SK-N-MC (cell line): ENCODE measurements around the gene AUTS2.
A peak's percentile ranks its signal among the peaks of the same experiment; 100 is the strongest.

Experiments
- DNase-seq: peaks from one replicate; pipeline ENCODE4 v3.0.0-alpha.2; 2011; ENCODE audit warnings: low read depth, low spot score
- H3K27ac ChIP-seq: fragments of 200-600 bp; sonication (generic); 2 replicates; pipeline ENCODE4 v1.5.1; 2016; ENCODE audit warnings: mixed run types
- H3K36me3 ChIP-seq: fragments of 200-600 bp; sonication (generic); 2 replicates; pipeline ENCODE4 v1.6.1; 2017; ENCODE audit warnings: antibody characterized with exemption, low read length, mixed read lengths; ENCODE audit not compliant: insufficient read depth
- H3K4me3 ChIP-seq: fragments of 200-600 bp; sonication (generic); 2 replicates; pipeline ENCODE4 v1.5.1; 2016
- H3K9ac ChIP-seq: fragments of 200-600 bp; sonication (generic); 2 replicates; pipeline ENCODE4 v1.8.0; 2017; ENCODE audit warnings: mixed run types, mixed read lengths; ENCODE audit not compliant: insufficient read length
- H3K9me3 ChIP-seq: fragments of 200-600 bp; sonication (generic); 2 replicates; pipeline ENCODE4 v1.6.1; 2017; ENCODE audit warnings: low read depth, mild to moderate bottlenecking, antibody characterized with exemption, low read length, moderate library complexity, mixed read lengths
- EZH2 ChIP-seq: fragments of 200-600 bp; sonication (generic); IDR thresholded peaks from one replicate; pipeline ENCODE4 v1.6.1; 2017; ENCODE audit warnings: antibody characterized with exemption
- FOXP2 ChIP-seq: optimal IDR thresholded peaks from 2 replicates; pipeline ENCODE3; 2011; ENCODE audit warnings: mild to moderate bottlenecking, moderate library complexity; ENCODE audit not compliant: insufficient read depth; ENCODE audit errors: extremely low read length, control extremely low read depth
- POLR2AphosphoS5 ChIP-seq: IDR thresholded peaks from 2 replicates; pipeline ENCODE4 v1.6.1; 2012; ENCODE audit warnings: mild to moderate bottlenecking, low read depth, low read length, borderline replicate concordance

The AUTS2 gene

DNA sequence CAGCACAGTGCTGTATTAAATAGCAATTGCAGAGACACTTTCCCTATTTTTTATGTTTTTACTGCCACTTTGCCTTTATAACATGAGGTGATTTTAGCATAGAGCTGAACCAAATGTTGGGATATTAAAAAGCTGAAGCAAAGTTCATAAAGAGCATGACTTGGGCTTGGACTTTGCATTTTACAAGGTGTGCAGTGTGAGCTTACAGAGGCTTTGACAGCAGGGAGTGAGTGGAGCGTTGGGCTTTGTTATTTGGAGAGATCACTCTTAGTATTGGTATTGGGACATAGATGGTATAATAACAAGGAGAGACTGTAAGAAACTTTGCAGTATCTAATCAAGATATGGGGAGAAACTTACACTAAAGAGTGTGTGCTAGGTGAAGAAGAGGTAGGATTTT lies 449.1 kb downstream of the AUTS2 start:
- H3K9me3 ChIP-seq: no peaks in the 10 kb centered on the region
- no peak overlapping the region for H3K4me3 ChIP-seq
- no peaks in the 10 kb centered on the region for H3K36me3 ChIP-seq
- H3K27ac ChIP-seq: no peak overlapping the region
- H3K9ac ChIP-seq: no peak overlapping the region
- TF ChIP-seq FOXP2: no peak
- TF ChIP-seq POLR2AphosphoS5: no peak
- TF ChIP-seq EZH2: no peak
- no peak for DNase-seq

DNA sequence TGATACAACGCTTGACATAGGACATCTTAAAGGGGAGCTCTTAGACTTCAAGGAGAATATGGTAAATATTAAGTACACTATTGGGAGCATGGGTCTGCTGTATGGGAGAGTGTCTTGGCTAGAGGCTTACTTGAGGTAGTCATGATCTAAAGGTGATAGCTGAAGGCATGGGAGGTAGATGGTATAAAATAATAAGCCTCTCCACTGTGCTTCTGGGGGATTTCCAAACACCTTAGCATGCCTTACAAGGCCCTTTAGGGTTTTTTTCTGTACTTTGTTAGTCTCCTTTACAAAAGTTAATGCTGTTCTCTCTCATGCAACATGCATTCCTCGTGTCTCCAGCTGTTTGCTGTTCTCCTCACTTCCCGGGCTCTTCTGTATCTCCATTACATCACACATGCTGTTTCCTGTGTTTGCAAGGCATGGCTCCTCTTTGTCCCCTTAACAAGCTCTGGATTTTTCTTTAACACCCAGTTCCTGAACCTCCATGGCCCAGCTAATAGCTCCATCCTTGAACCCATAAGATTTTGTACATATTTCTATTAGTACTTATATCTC lies 449.7 kb downstream of the AUTS2 start:
- no peak for DNase-seq
- Histone ChIP-seq H3K36me3 (no peaks in the 10 kb centered on the region), H3K4me3 (no peak overlapping the region), H3K9me3 (no peaks in the 10 kb centered on the region), H3K27ac (no peak overlapping the region), H3K9ac (no peak overlapping the region)
- TF ChIP-seq FOXP2: no peak
- TF ChIP-seq EZH2: no peak
- TF ChIP-seq POLR2AphosphoS5: no peak

DNA sequence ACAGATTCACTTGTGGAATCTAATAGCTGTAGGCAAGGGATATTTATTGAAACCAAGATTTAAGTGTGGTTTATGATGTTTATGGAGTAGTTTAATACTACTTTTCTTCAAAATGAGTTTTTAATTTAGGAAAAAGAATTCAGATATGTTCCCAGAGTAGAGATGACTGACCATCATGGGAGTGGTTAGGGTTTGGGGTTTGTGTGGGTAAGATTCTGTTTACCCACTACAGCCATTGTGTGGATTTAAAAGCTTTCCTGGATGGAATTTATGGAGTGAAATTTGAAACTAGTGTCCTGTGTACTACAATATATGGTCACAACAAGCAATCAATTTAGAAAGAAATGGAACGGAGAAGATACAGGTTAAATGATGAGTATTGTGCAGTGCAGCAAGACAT lies 453.5 kb downstream of the AUTS2 start:
- H3K36me3 ChIP-seq: no peaks in the 10 kb centered on the region
- no peak overlapping the region for H3K4me3 ChIP-seq
- H3K27ac ChIP-seq: no peak overlapping the region
- H3K9ac ChIP-seq: no peak overlapping the region
- TF ChIP-seq EZH2 (no peak), FOXP2 (no peak), POLR2AphosphoS5 (no peak)
- no peak for DNase-seq
- H3K9me3 ChIP-seq: no peaks in the 10 kb centered on the region

DNA sequence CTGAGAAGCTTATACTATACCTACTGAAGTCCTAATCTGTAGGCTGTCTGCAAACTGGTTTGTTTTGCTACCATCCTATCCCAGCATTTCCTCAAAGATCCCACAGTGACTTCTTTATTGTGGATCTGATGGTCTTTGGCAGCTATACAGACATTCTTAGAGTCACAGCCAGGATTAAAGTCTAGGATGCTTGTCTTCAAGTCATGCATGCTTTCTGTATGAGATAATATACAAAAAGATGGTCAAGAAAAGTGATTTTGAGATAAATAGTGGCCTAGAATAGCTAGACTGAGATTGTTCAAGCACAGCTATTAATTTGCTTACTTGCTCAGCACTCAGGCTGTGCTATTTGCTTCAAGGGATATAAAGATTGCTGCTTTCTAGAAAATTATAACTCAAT lies 454.4 kb downstream of the AUTS2 start:
- TF ChIP-seq EZH2 (no peak), POLR2AphosphoS5 (no peak), FOXP2 (no peak)
- H3K36me3 ChIP-seq: no peaks in the 10 kb centered on the region
- DNase-seq: no peak
- no peak overlapping the region for H3K4me3 ChIP-seq
- no peaks in the 10 kb centered on the region for H3K9me3 ChIP-seq
- no peak overlapping the region for H3K9ac ChIP-seq
- H3K27ac ChIP-seq: no peak overlapping the region

DNA sequence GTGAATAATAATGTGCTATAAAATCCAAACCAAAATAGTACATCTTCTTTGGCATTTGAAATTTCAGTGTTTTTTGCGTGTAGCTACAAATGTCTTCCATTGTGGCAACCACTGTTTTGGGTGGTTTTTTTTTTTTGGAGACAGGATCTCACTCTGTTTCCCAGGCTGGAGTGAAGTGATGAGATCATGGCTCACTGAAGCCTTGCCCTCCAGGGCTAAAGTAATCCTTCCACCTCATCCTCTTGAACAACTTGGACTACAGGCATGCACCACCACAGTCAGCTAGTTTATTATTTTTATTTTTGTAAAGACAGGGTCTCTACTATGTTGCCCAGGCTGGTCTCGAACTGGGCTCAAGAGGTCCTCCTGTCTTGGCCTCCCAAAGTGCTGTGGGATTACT lies 455.1 kb downstream of the AUTS2 start:
- TF ChIP-seq EZH2: no peak
- DNase-seq: no peak
- Histone ChIP-seq H3K4me3 (no peak overlapping the region), H3K9ac (no peak overlapping the region), H3K27ac (no peak overlapping the region), H3K36me3 (no peaks in the 10 kb centered on the region), H3K9me3 (no peaks in the 10 kb centered on the region)

DNA sequence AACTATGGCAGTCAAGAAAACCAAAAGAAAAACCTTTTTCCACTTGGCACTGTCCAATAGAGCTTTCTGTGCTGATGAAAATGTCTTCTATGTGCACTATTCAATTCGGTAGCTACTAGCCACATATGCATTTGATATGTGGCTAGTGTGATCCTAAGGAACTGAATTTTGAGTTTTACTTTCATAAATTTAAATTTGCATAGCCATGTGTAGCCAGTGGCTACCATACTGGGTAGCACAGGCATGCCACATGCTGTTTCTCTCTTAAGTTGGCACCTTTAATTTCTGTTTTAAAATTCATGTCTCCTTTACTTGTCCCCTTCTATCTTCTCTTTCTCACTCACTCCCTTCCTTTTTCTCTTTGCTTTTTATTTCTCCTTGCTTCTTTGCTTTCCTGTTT lies 455.7 kb downstream of the AUTS2 start:
- Histone ChIP-seq H3K9me3 (no peaks in the 10 kb centered on the region), H3K36me3 (no peaks in the 10 kb centered on the region), H3K4me3 (no peak overlapping the region), H3K9ac (no peak overlapping the region), H3K27ac (no peak overlapping the region)
- DNase-seq: no peak
- TF ChIP-seq EZH2 (no peak), FOXP2 (no peak), POLR2AphosphoS5 (no peak)

DNA sequence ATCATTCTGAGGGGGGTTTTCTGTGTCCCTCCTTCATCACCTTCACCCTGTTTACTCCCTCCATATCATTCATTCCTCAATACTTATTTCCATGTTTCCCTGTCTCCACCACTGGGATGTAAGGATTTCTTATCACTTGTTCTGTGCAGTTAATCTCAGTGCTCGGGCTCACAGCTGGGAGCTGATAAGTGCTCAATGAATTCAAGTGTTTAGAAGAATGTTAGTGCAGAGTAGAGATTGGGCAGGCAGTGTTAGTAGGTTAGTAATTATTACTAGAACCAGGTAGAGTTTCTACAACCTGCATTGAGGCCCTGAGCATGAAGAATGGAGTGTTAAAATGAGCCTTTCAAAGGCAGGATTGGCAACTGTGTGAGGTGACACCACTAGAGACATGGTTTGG lies 458.1 kb downstream of the AUTS2 start:
- Histone ChIP-seq H3K9me3 (no peaks in the 10 kb centered on the region), H3K4me3 (no peak overlapping the region), H3K27ac (no peak overlapping the region), H3K36me3 (no peaks in the 10 kb centered on the region), H3K9ac (no peak overlapping the region)
- no peak for DNase-seq
- TF ChIP-seq EZH2 (no peak), POLR2AphosphoS5 (no peak), FOXP2 (no peak)

DNA sequence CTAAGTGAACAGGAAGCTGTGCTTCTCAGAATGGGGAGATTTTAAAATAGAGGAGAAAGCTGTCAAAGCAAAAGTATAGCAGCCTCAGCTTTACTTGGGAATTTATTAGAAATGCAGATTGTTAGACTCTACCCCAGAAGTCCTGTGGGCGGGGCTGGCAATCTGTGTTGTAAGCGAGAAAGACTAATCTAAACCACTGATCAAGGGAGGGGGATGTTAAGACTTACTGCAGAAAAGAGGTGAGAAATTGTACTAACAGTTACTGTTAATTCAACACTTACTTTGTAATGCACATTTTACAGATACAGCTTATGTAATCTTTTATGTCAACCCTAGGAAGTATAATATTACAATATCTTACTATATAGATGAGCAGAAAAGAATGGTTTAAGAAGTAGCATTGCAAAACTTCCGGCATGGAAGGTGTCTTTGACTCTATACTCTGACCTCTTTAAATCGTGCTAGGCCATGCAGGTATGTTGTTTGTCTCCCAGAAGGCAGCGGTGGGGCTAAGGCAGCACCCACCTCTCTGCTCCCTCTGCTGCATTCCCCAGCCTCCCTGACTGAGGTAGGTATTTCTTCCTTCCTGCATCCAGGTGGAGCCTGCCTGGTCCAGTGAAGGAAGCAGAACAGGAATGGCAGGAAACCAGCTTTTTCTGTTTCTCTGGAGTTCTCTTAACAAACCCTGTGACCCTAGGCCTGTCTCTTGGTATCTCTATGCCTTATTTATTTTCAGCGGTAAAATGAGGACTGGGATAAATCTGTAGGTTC lies 462.2 kb downstream of the AUTS2 start:
- TF ChIP-seq FOXP2 (no peak), POLR2AphosphoS5 (no peak), EZH2 (no peak)
- Histone ChIP-seq H3K4me3 (0 out of 2 replicates have a peak overlapping the region, but pooled peaks have one; percentile 10), H3K27ac (no peak overlapping the region), H3K9me3 (no peaks in the 10 kb centered on the region), H3K36me3 (no peaks in the 10 kb centered on the region), H3K9ac (no peak overlapping the region)
- DNase-seq: no peak

DNA sequence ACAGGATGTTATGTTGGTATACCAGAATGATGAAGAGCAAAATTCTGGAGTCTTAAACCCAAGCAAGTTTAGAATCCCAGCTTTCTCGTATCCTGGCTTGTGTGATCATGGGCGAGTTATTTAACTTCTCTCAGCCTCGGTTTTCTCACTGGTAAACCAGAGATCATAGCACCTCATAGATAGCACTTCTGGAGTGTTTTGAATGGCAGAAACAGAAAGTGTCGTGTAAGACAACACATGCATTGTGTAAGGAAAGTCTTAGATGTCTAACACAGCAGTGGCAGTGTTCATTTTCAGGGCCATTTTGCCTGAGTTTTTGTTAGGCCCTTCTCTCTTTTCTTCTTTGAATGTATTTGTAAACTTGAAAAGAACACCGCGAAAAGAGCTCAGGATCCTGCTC lies 465.1 kb downstream of the AUTS2 start:
- no peak for DNase-seq
- no peaks in the 10 kb centered on the region for H3K36me3 ChIP-seq
- TF ChIP-seq EZH2 (no peak), POLR2AphosphoS5 (no peak), FOXP2 (no peak)
- H3K4me3 ChIP-seq: no peak overlapping the region
- H3K27ac ChIP-seq: no peak overlapping the region
- H3K9me3 ChIP-seq: no peaks in the 10 kb centered on the region
- no peak overlapping the region for H3K9ac ChIP-seq
